Measurements from ENCODE around the gene NPHS2.

NPHS2 gene

DNA sequence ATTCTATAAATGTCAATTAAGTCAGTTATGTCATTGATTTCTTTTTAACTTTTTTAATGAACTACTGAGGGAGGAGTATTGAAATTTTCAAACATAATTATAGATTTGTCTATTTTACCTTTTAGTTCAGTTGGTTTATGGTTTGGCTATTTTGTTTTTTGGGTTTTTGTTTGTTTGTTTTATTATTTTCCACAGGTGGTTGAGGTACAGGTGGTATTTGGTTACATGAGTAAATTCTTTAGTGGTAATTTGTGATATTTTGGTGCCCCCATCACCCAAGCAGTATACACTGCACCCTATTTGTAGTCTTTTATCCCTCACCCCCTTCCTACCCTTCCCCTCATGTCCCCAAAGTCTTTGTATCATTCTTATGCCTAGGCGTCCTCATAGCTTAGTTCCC, 25.3 kb upstream of the NPHS2 start:
- TF ChIP-seq PATZ1 (CRISPR knock-in tag; IDR thresholded peaks at IDR 0.05; ENCODE audit: borderline replicate concordance) (no peak), RARB (CRISPR knock-in tag; IDR thresholded peaks at IDR 0.05) (no peak), OSR1 (CRISPR knock-in tag; IDR thresholded peaks at IDR 0.05) (no peak), CSDC2 (CRISPR knock-in tag; IDR thresholded peaks at IDR 0.05) (no peak), TOX (CRISPR knock-in tag; IDR thresholded peaks at IDR 0.05; ENCODE audit: borderline replicate concordance) (no peak), ZNF565 (CRISPR knock-in tag; conservative IDR thresholded peaks at IDR 0.05; ENCODE audit: low read depth) (no peak), GLIS3 (CRISPR knock-in tag; IDR thresholded peaks at IDR 0.05) (no peak), PPARA (CRISPR knock-in tag; IDR thresholded peaks at IDR 0.05; ENCODE audit: borderline replicate concordance) (no peak), ZC3H10 (CRISPR knock-in tag; IDR thresholded peaks at IDR 0.05) (no peak)
- TF ChIP-seq, protein P1, sequence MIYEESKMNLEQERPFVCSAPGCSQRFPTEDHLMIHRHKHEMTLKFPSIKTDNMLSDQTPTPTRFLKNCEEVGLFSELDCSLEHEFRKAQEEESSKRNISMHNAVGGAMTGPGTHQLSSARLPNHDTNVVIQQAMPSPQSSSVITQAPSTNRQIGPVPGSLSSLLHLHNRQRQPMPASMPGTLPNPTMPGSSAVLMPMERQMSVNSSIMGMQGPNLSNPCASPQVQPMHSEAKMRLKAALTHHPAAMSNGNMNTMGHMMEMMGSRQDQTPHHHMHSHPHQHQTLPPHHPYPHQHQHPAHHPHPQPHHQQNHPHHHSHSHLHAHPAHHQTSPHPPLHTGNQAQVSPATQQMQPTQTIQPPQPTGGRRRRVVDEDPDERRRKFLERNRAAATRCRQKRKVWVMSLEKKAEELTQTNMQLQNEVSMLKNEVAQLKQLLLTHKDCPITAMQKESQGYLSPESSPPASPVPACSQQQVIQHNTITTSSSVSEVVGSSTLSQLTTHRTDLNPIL (CRISPR knock-in tag; IDR thresholded peaks at IDR 0.05; ENCODE audit: low read depth): no peak
- no peak for ATAC-seq

- peak; percentile 76 for ATAC-seq
- TF ChIP-seq, protein P2, sequence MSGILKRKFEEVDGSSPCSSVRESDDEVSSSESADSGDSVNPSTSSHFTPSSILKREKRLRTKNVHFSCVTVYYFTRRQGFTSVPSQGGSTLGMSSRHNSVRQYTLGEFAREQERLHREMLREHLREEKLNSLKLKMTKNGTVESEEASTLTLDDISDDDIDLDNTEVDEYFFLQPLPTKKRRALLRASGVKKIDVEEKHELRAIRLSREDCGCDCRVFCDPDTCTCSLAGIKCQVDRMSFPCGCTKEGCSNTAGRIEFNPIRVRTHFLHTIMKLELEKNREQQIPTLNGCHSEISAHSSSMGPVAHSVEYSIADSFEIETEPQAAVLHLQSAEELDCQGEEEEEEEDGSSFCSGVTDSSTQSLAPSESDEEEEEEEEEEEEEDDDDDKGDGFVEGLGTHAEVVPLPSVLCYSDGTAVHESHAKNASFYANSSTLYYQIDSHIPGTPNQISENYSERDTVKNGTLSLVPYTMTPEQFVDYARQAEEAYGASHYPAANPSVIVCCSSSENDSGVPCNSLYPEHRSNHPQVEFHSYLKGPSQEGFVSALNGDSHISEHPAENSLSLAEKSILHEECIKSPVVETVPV (CRISPR knock-in tag; IDR thresholded peaks at IDR 0.05): no peak
- TF ChIP-seq ZFP3 (CRISPR knock-in tag; IDR thresholded peaks at IDR 0.05) (no peak), GLIS3 (CRISPR knock-in tag; IDR thresholded peaks at IDR 0.05) (no peak), ZNF70 (CRISPR knock-in tag; IDR thresholded peaks at IDR 0.05) (no peak), OSR1 (CRISPR knock-in tag; IDR thresholded peaks at IDR 0.05) (no peak), ISL1 (CRISPR knock-in tag; IDR thresholded peaks at IDR 0.05) (no peak), BACH2 (CRISPR knock-in tag; IDR thresholded peaks at IDR 0.05; ENCODE audit: borderline replicate concordance) (no peak), ZNF8 (CRISPR knock-in tag; IDR thresholded peaks at IDR 0.05) (no peak), ZFP30 (CRISPR knock-in tag; IDR thresholded peaks at IDR 0.05) (no peak), PPARA (CRISPR knock-in tag; IDR thresholded peaks at IDR 0.05; ENCODE audit: borderline replicate concordance) (no peak)
Observed at GRCh38 chr1:179599623-179600249, 24.0 kb upstream of the NPHS2 start.

DNA sequence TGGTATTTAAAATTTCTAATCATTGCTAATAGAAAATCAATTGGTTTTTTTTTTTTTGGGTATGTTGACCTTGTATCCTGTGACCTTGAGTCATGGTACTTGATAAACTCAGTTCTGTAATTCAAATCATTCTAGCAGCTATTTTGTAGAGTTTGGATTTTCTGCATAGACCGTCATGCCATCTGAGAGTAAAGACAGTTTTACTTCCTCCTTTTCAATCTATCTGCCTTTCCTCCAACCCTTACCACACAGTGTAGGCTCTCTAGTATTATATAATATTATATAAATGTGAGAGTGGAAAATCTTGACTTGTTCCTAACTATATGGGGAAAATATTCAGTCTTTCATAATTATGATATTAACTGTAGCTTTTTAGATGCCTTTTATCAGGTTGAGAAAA, 22.9 kb upstream of the NPHS2 start:
- TF ChIP-seq RARB (CRISPR knock-in tag; IDR thresholded peaks at IDR 0.05): no peak
- TF ChIP-seq, protein P2 (CRISPR knock-in tag; IDR thresholded peaks at IDR 0.05): no peak
- no peak for TF ChIP-seq ARNTL (CRISPR knock-in tag; IDR thresholded peaks at IDR 0.05; ENCODE audit: borderline replicate concordance, low read depth)
- no peak for ATAC-seq

DNA sequence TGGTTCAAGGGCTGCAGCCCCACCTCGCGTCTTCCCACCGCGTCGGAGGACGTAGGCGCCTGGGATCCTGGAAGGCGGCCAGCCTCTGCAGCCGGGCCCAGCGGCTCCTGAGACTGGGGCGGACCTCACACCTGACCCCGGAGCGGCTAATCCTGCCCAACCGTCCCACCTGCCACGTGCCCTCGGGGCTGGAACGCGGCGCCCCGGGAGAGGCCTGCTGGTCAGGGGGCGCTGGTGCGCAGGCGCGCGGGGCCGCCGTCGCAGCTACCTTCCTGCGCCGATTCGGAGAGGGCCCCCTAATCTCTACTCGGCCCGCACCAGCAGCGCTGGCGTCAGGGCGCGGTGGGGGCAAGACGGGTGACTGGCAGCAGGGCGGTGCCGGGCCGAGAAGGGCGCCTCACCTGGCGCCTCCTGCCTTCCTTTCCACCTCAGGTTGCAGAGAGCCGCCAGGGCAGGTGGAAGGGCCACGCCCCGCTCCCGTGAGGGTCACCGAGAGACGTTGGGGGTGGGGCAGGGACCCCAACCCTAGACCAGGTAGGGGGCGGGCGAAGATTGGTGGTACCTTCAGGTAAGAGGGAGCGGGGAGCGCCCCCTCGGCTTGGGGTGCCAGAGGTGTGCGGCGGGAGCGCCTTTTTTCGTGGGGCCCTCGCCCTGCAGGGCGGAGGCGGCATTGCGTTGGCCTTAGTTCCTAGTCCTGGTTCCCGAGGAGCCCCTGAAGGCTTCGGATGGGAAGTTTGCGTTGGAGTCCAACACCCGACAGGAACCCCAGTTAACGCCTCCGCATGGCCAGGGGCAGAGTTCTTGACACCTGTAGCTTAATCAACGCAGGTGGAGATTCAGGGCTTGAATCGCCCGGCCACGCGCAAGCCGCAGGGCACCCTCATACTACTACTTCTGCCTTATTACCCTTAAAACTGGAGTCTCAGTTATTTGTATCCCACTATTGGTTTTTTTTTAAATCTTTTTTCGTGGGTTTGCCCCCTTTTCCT, 16.1 kb upstream of the NPHS2 start, which contains the start of gene TDRD5:
TDRD5 (plus strand) TSS at position 241 of the 989 bp plus-strand sequence. CDS start 784 bp downstream, outside the sequence.
- ATAC-seq: peak; percentile 32
- TF ChIP-seq ZNF70 (CRISPR knock-in tag; IDR thresholded peaks at IDR 0.05) (no peak), ZC3H10 (CRISPR knock-in tag; IDR thresholded peaks at IDR 0.05) (no peak), TCF4 (CRISPR knock-in tag; IDR thresholded peaks at IDR 0.05; ENCODE audit: borderline replicate concordance) (no peak)

DNA sequence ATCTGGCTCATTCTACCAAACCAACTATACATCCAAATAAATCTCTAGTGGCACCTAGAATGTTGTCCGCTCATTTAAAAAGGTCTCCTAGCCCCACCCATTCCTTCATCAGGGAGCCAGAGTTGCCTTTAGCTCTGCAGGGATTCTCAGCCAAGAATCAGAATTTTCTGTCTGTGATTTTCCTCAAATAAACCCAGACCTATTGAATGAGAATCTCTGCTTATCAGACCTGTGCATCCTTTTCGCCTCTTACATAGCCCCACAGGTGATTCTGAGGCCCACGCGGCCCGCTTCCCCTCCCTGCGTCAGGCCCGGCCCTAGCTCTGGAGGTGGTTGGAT, 15.5 kb upstream of the NPHS2 start:
- no peak for ATAC-seq
- TF ChIP-seq ESRRG (CRISPR knock-in tag; IDR thresholded peaks at IDR 0.05) (no peak), BACH2 (CRISPR knock-in tag; IDR thresholded peaks at IDR 0.05; ENCODE audit: borderline replicate concordance) (no peak), PATZ1 (CRISPR knock-in tag; IDR thresholded peaks at IDR 0.05; ENCODE audit: borderline replicate concordance) (no peak), ZNF8 (CRISPR knock-in tag; IDR thresholded peaks at IDR 0.05) (no peak), ARNTL (CRISPR knock-in tag; IDR thresholded peaks at IDR 0.05; ENCODE audit: borderline replicate concordance, low read depth) (no peak), ZNF565 (CRISPR knock-in tag; conservative IDR thresholded peaks at IDR 0.05; ENCODE audit: low read depth) (no peak), CSDC2 (CRISPR knock-in tag; IDR thresholded peaks at IDR 0.05) (no peak), SNAI2 (CRISPR knock-in tag; IDR thresholded peaks at IDR 0.05) (no peak)
- TF ChIP-seq, protein P2 (CRISPR knock-in tag; IDR thresholded peaks at IDR 0.05): no peak

Data from SK-N-SH treated with all-trans-retinoic acid at 6 μM for 48 hours (cell line).